GM19455 (cell line): ENCODE measurements around the gene SDHC.
"Not testable (repeated sequence)": the region's sequence is repeated elsewhere in the genome, so short reads cannot be mapped to it uniquely, and the experiment has no call there.

ENCODE experiments used
- ATAC-seq: cut with Tn5 transposase; IDR thresholded peaks from one replicate; pipeline ENCODE4 v1.9.1; 2021; ENCODE audit not compliant: unreplicated experiment

The SDHC gene

GRCh38 chr1:161309868-161310267, 4.3 kb upstream of the SDHC start, which contains the start of gene MPZ:
MPZ (minus strand) TSS chr1:161309968; CDS start chr1:161309905, 63 bp downstream.
- ATAC-seq, result no peak

DNA sequence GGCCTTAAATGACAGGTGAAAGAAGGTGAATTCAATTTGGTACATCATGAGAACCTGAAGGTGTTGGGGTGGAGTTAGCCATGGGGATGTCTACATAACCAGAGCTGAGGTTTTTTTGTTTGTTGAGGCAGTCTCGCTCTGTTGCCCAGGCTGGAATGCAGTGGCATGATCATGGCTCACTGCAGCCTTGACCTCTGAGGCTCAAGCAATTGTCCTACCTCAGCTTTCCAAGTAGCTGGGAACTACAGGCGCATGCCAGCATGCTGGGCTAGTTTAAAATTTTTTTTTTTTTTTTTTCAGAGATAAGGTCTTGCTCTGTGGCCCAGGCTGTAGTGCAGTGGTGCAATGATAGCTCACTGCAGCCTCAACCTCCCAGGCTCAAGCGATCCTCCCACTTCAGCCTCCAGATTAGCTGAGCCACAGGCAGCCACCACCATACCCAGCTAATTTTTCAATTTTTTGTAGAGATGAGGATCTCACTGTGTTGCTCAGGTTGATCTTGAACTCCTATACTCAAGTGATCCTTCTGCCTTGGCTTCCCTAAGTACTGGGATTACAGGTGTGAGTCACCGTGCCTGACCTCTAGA, 2.5 kb upstream of the SDHC start:
- no peak for ATAC-seq

DNA sequence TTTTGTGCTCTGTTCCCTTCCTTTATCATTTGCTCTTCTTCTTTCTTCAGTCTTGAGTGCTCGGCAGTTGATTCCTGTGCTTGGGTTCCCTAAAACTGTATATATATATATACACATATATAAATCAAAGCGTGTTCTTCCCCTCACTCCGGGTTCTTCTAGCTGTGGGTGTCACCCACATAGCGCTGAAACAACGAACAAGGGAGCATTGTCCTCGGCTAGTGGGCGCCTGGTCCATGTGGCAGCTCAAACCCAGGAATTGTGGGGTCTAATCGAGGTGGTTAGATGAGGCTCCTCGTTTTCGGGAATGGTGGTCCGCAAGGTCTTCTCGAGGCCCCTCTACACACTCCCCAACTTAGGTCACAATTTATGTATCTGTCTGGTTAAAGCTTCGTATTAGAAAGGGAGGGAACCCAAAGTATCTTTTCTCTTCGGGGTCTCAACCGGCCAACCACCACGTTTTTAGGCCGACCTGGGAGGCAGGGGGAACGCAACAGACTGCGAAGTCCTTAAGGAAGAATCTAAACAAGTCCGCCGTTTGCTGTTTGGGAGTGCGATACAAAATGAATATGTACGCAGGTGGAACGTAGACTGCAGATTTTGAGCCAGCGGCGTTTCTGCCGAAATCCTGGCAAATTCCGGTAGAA, 504 bp upstream of the SDHC start:
- ATAC-seq, result peak; percentile 7

DNA sequence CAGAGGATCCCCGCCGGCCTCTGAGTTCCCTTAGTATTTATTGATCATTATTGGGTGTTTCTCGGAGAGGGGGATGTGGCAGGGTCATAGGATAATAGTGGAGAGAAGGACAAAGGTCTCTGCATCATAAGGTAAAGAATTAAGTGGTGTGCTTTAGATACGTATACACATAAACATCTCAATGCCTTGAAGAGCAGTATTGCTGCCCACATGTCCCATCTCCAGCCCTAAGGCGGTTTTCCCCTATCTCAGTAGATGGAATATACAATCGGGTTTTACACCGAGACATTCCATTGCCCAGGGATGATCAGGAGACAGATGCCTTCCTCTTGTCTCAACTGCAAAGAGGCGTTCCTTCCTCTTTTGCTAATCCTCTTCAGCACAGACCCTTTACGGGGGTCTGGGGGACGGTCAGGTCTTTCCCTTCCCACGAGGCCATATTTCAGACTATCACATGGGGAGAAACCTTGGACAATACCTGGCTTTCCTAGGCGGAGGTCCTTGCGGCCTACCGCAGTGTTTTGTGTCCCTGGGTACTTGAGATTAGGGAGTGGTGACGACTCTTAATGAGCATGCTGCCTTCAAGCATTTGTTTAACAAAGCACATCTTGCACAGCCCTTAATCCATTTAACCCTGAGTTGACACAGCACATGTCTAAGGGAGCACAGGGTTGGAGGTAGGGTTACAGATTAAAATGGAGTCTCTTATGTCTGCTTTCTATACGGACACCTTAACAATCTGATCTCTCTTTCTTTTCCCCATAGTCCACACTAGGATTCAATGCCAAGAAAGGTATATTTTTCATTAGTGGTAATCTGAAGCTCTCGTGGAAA, 1.9 kb downstream of the SDHC start:
- ATAC-seq, result not testable (repeated sequence)

DNA sequence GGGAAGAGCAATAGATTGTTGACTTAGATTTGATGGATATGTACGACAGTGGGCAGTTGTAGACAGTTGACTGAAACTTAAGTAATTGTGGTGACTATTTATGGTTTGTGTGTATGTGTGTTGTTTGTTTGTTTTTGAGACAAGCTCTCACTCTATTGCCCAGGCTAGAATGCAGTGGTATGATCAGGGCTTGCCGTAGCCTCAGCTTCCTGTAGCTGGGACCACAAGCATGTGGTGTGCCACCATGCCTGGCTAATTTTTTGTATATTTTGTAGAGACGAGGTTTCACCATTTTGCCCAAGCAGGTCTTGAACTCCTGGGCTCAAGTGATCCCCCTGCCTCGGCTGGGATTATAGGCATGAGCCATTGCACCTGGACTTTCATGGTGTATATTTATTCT, 9.8 kb downstream of the SDHC start:
- no peak for ATAC-seq

DNA sequence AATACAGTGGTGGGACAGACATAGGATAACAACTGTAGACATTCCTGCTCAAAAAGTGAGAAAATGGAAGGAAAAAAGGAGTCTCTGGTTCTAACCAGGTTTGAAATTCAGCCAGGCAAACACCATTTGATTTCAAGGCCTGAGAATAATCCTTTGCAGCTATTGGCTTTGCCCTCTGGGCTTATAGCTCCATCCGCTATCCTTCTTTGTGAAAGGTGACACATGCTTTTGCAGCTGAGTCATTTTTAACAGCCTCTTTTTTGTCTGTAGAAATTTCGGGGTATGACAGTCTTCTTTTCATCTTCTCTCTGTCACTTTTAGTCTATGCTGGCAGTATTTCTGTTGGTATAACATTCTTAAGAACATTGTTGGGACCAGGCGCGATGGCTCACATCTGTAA, 16.2 kb downstream of the SDHC start:
- no peak for ATAC-seq

GRCh38 chr1:161333166-161333565, 19.0 kb downstream of the SDHC start:
- no peak for ATAC-seq

- no peak for ATAC-seq
Observed at GRCh38 chr1:161335796-161336195, 21.6 kb downstream of the SDHC start.

DNA sequence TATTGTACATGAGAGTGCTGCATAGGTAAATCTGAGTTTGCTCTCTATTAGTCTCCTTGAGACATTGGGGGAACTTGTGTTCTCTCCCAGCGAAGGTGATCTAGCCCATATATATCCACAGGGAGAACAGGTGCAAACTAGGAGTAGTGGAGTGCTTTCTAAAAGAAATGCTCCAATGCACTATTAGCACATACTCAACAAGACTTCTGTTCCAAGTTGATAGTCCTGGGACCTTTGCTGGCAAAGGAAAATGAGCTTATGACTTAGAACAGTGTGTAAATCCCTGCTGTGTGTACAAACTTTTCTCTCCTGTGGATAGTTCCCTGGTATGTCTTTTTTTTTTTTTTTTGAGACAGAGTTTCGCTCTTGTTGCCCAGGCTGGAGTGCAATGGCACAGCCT, 28.0 kb downstream of the SDHC start:
- no peak for ATAC-seq

DNA sequence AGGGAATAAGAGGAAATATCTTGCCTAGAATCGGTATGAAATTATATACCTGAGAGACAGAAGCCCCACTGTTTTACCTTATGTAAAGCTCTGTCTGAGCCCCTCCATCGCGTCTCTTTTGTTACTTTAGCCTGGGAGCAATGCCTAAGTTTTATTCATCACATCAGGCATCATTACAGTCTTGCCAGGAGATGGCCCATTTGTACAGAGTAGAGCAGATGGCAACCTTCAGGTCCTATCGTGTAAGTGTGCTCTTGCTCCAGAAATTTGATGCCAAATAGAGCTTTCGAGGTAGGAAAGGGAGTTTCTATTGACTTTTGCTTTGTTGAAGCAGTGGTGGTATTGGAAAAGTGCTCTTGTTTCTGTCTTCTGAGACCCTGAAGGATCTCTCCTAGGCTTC, 28.6 kb downstream of the SDHC start:
- no peak for ATAC-seq

- ATAC-seq, result no peak
Observed at GRCh38 chr1:161350671-161351070, 36.5 kb downstream of the SDHC start.

DNA sequence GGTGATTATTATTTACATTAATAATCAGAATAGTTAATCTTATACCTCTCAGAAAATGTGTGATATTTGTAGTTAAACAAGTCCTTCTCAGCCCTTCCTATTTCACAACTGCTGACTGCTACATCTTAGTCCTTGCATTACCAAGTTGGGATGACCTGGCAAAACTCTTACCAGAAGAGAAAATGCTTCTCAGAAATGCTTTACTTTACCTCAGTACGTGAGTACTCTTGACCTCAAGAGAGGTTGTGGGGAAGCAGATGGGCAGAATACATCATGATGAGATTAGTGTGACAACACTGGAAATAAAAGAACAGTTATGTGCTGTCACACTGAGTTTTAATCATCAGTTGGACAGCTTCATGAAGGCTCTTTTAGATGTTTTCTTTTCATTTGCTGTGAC, 37.3 kb downstream of the SDHC start:
- ATAC-seq, result no peak

- ATAC-seq, result no peak
Observed at GRCh38 chr1:161357073-161357472, 42.9 kb downstream of the SDHC start.

GRCh38 chr1:161359291-161359690, 45.1 kb downstream of the SDHC start:
- ATAC-seq, result no peak

GRCh38 chr1:161364332-161364731, 50.2 kb downstream of the SDHC start:
- ATAC-seq, result no peak

GRCh38 chr1:161365207-161365606, 51.0 kb downstream of the SDHC start:
- no peak for ATAC-seq

DNA sequence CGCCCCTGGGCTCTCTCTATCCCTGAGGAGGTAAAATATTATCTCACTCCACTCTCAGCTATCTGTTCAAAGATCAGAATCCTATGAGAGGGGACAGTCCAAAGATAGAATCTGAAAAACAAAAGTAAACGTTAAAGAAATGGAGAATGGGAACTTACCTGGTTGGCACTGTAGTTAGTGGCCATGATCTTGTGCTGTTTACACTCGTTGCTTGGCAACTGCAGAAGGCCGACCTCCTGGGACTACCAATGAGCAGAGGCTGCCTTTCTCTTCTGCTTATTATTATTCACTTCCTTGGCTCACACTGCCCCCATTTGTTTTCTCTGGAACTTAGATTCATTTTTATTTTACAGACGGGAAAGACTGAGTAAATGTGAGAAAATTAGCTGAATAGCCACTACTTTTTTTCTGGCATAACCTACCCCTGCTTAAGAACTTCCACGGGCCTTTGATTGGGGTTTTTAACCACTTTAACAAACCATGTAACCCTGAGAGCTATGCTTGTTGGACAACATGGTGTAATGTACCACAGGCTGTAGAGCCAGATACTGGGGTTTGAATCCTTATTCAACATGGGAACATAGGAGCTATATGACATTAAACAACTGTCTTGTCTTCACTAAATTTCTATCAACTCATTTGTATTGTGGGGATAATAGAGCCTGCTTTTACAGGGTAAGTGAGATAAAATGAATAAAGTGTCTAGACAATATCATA, 53.7 kb downstream of the SDHC start, which contains the start of gene CFAP126:
TSS of gene CFAP126 (minus strand) at position 193 of the 717 bp plus-strand sequence. CDS start at position 185, 8 bp downstream.
- peak; percentile 64 for ATAC-seq

- no peak for ATAC-seq
Observed at GRCh38 chr1:161373442-161373841, 59.3 kb downstream of the SDHC start.

- no peak for ATAC-seq
Observed at GRCh38 chr1:161374373-161374772, 60.2 kb downstream of the SDHC start.

- ATAC-seq, result no peak
Observed at GRCh38 chr1:161378014-161378413, 63.8 kb downstream of the SDHC start.

- no peak for ATAC-seq
Observed at GRCh38 chr1:161379071-161379470, 64.9 kb downstream of the SDHC start.
